GM08714 (cell line): ENCODE data around the gene PCDHB5.
"Not testable (repeated sequence)": the region's sequence is repeated elsewhere in the genome, so short reads cannot be mapped to it uniquely, and the experiment has no call there.

Experiments
- H3K4me3 ChIP-seq: fragments of 200-500 bp; sonication (Bioruptor generic); 2 replicates; pipeline ENCODE4 v1.5.1; 2014; ENCODE audit warnings: mild to moderate bottlenecking, low read length, inconsistent platforms
- ZNF274 ChIP-seq: IDR thresholded peaks from 2 replicates; pipeline ENCODE4 v1.6.1; 2012; ENCODE audit warnings: mild to moderate bottlenecking, low read depth, low read length

Gene PCDHB5

GRCh38 chr5:141180313-141180712 lies 45.3 kb downstream of the PCDHB5 start:
- no peak for TF ChIP-seq ZNF274
- no peak overlapping the region for H3K4me3 ChIP-seq

- no peak for TF ChIP-seq ZNF274
- no peak within 1 kb of the TSS for H3K4me3 ChIP-seq
Observed at GRCh38 chr5:141182248-141182647, 47.2 kb downstream of the PCDHB5 start, which contains the start of gene PCDHB16. PCDHB16 (plus strand) TSS chr5:141182387; CDS start chr5:141182560, 173 bp downstream.

GRCh38 chr5:141184117-141184855 lies 49.3 kb downstream of the PCDHB5 start:
- H3K4me3 ChIP-seq = not testable (repeated sequence)

GRCh38 chr5:141186897-141187512 lies 52.0 kb downstream of the PCDHB5 start, which contains the start of gene PCDHB9:
PCDHB9 (plus strand) TSS chr5:141187161; CDS start chr5:141187319, 158 bp downstream.
- no peak for TF ChIP-seq ZNF274
- no peak within 1 kb of the TSS for H3K4me3 ChIP-seq
